ENCODE results near the gene MLLT6.

The MLLT6 gene

GRCh38 chr17:38728290-38728831 lies 23.3 kb downstream of the MLLT6 start:
- no peak for DNase-seq (ENCODE audit: low spot score)

DNA sequence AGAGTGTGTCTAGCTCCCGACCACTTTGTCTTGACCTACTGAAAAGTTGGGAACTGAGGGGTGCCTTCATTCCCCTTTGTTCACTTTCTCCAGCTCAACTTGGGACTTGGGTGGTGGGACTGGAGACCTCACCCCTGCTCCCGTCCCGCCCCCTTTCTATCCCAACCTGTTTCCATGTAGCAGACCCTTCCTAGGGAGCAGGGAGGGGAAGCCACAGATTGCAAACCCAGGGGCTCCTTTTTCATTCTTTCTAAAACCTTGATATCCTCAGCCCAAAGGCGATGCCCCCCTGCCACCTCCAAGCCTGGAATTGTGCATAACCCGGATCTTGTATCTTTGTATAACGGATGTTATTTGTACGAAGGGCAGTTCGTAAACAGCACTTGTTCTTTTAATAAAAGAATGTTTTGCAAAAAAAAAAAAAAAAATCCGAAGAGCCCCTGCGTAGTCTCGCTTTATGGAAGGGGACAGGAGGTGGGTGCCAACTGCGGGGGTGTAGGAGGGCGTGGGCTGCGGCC lies 24.4 kb downstream of the MLLT6 start:
- no peak for DNase-seq (ENCODE audit: low spot score)

DNA sequence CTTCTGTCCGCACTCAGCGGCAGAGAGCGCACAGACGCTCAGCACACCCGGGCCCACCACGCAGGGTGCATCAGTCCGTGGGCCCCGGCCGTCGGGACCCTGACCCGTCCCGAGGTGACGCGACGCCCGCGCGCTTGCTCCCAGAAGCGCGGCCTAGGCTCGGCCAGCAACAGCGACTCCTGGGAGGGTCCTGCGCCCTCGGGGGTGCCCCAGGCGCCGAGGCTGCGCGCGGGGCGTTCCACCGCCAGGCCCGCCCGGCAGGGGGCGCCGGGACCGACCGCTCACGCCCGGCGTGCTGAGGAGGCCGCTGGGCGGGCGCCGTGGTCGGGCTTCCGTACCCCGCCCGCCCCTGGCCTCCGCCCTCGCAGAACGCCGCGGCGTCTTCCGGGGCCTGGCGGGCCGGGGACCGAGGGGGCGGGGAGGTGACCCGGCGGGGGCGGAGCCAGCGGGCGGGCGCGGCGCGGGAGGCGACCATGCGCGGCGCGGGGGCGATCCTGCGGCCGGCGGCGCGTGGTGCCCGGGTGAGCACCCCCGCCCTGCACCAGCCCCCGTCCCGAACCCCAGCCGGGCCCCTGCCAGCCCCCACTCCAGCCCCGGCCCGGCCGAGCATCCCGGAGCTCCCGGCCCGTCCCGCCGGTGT lies 24.9 kb downstream of the MLLT6 start, which contains the start of gene CISD3:
Gene CISD3, plus strand, starts transcription at position 456 of the 640 bp plus-strand sequence. Its CDS starts 18 bp downstream, at position 474.
- peak; percentile 98 for DNase-seq (ENCODE audit: low spot score)

- peak; percentile 53 for DNase-seq (ENCODE audit: low spot score)
These were observed 25.7 kb downstream of the MLLT6 start for GRCh38 chr17:38730526-38731379.

- DNase-seq (ENCODE audit: low spot score) = no peak
These were observed 26.6 kb downstream of the MLLT6 start for GRCh38 chr17:38731526-38732294.

DNA sequence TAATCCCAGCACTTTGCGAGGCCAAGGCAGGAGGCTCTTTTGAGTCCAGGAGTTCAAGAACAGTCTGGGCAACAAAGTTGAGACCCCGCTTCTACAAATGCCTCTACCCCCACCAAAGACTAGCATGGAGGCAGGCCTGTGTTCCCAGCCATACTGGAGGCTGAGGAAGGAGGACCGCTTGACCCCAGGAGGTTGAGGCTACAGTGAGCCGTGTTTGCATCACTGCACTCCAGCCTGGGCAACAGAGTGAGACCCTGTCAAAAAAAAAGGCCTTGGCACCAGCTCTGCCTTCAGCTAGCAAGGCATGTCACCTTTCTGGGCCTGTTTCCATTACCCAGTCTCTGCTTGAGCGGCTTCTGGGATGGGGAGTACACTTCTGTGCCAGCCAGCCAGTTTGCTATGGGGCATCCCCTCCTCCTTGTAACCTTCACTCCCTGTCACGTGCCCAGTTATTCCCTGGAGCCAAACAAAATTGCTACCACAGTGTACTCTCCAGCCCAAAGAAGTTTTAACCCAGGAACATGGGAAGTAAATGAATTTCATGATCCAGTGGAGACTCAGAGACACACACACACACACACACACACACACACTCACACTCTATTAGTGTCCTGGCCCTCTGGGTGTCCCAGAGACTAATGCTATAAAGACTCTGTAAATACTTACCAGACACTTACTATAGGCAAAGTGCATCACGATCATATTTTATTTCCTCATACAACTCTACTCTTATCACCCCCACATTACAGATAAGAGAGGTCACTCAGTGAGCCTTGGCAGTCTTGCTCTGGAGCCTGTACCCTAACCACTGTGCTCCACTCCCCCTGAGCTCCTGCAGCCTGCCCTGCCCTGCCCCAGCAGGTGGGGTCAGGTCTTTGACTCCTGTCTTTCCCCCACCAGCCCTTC lies 27.6 kb downstream of the MLLT6 start:
- DNase-seq (ENCODE audit: low spot score) = no peak

DNA sequence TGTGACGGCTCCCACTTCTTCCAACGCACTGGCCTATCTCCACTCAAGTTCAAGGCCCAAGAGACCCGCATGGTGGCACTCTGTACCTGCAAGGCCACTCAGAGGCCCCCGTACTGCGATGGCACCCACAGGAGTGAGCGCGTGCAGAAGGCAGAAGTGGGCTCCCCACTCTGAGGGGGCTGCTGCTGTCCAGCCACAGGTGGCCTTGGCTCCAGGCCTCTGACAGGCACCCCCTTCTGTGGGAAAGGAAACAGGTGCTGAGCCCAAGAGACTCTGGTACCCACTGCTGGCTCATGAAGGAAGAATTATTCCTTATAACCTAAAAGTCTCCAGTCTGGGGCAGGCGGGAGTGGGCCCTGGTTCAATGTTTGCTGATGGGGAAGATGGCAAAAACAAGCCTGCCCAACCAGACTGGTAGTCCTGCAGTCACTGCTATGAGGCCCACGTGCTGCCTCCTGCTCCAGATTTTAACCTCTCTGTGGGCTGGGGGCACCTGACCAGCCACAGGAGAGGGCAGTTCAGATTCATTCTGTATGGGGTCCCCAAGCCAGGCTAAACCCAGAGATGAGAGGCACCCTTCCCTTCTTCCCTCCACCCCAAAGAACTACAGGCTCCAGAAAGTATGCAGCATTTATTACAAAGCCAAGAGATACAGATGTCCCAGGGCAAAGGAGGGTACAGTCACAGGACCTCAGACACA lies 28.4 kb downstream of the MLLT6 start:
- no peak for DNase-seq (ENCODE audit: low spot score)

DNA sequence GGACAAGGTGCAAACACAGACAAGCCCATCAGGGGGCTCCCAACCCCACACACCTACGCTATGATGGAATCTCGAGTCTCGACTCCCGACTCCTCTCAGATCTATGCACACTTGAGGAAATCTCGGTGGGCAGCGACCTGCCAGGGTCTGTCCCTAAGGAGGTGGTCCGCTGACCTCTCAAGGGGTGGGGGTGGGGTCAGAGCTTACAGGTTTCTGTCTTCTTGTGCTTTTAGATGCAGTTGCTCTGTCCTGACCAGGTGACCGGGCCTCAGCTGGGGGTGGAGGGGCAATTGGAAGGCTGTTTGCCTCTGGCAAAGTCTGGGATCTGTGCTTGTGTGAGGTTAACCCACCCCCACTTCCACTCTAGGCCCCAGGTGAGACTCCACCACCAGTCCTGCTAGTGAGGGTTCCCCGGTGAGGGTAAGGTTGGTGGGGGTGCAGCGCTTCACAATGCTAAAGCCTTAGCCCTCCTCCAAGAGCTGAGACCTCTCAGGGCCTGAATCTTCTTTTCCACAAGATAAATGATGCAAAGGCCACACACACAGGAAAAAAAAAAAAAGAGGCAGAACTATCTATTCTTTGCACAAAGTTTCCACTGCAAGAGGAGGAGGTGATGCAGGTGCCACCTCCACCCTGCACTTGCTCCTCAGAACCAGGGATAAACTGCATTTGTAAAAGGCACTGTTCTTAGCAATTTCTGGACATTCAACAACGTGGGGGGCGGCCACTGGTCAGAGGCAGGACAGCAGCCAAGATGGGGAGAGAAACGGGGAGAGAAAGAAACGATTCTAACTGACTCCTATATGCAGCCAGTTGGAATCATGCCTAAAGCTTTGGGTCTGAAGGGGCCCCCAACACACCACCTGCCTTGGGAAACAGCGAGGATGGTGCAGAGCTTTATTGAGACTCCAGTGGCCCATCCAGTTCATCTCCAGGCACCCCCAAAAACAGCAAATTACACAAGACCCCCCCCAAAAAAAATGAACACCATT lies 29.2 kb downstream of the MLLT6 start:
- DNase-seq (ENCODE audit: low spot score) = no peak

DNA sequence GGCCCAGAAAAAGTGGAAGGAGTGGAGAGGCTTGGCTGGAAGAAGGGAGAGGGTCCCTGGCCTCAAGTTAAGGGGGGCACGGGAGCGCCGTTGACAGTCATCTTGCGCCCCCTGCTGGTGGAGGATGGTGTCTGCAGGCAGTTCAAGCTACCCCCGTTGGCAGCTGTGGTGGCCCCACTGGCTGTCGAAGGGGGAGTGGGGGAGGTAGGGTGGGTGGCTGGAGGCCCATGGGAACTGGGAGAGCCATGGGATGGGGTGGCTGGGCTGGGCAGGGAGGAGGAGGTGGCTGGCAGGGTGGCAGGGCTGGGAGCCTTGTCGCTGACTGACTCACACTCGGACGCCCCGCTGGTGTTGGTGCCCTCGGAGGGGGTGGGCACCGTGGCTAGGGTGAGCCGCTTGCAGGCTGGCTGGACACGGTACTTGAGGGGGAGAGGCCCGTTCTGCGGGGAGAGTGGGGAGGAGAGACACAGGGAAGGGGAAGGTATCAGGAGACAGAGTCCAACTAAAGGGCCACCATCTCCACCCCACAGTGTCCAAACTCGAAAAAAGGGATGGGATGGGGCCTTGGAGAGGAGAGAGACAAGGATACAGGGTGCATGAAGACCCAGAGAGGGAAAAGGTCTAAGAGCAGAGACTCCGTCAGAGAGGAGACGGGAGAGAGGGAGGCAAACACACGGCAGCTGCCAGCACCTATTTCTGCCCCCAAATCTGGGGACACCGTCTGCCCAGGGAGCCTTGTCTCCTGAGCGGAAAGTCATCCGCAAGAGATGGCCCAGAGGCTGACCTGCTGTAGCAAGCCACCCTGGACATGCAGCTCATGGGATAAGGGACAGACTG lies 30.3 kb downstream of the MLLT6 start:
- peak; percentile 84 for DNase-seq (ENCODE audit: low spot score)

GRCh38 chr17:38738007-38738662 lies 33.1 kb downstream of the MLLT6 start:
- DNase-seq (ENCODE audit: low spot score) = no peak

GRCh38 chr17:38738686-38739085 lies 33.6 kb downstream of the MLLT6 start:
- no peak for DNase-seq (ENCODE audit: low spot score)

DNA sequence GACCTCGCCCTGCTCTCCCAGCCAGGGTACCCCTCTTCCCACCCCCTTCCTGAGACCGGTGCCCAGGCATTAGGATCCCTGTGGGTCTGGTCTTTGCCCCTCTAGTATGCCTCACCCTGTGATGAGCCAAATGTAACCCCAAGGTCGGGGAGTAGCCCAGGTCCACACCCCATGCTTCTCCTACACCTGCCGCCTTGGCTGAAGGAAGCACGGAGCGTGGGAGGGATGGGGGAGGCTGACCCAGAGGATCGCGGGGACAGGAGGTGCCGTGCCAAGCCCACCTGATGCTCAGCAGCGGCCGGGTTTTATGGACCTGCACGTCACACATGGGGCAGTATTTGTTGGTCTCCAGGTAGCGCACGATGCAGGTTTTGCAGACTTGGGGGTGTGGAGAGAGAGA lies 34.2 kb downstream of the MLLT6 start:
- DNase-seq (ENCODE audit: low spot score) = no peak

- DNase-seq (ENCODE audit: low spot score) = no peak
These were observed 35.0 kb downstream of the MLLT6 start for GRCh38 chr17:38740044-38740443.

- DNase-seq (ENCODE audit: low spot score) = no peak
These were observed 35.7 kb downstream of the MLLT6 start for GRCh38 chr17:38740806-38741205.

DNA sequence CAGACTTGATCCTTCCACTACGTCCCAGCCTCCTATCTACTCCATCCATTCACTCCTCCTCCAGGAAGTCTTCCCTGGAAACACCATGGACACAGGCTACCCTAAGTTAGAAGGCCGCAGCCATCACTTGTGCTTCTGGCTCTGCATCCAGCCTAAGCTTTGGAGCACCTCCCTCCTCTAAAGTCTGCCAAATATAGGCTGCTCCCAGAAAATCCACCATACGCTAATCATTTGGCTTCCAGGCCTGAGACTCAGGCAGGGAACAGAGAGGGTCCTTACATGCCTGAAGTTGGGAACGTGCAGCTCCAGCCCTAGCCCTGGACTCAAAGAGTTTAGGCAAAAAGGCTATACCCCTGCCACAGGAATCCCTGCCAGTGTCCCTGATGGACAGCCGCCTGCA lies 36.4 kb downstream of the MLLT6 start:
- no peak for DNase-seq (ENCODE audit: low spot score)

GRCh38 chr17:38741921-38742410 lies 36.9 kb downstream of the MLLT6 start:
- peak; percentile 61 for DNase-seq (ENCODE audit: low spot score)

All from AG20443 (cell line).